Hepatocyte (in vitro differentiated cells): ENCODE data around the gene HECW1. TPM values are rescaled to one million over a fixed set of nuclear protein-coding genes. Genes with fewer than 3 reads are reported as not detected.

Experiments used
- DNase-seq: peaks from one replicate; pipeline ENCODE4 v3.0.0-alpha.2; 2016; ENCODE audit warnings: low spot score
- H2AFZ ChIP-seq: fragments of 200-600 bp; sonication (generic); 2 replicates; pipeline ENCODE4 v1.6.0; 2016; ENCODE audit warnings: antibody characterized with exemption, mild to moderate bottlenecking
- H3K27ac ChIP-seq: fragments of 200-600 bp; sonication (generic); 2 replicates; pipeline ENCODE4 v1.5.1; 2016; ENCODE audit warnings: mild to moderate bottlenecking
- H3K27me3 ChIP-seq: fragments of 200-600 bp; sonication (generic); 2 replicates; pipeline ENCODE4 v1.6.1; 2016
- H3K36me3 ChIP-seq: fragments of 200-600 bp; sonication (generic); replicated peaks from 2 replicates; pipeline ENCODE4 v1.5.1; 2016; ENCODE audit warnings: low read depth; ENCODE audit not compliant: insufficient read depth
- H3K4me1 ChIP-seq: fragments of 200-600 bp; sonication (generic); 2 replicates; pipeline ENCODE4 v1.5.1; 2016; ENCODE audit warnings: mild to moderate bottlenecking, moderate library complexity; ENCODE audit not compliant: insufficient read depth
- H3K4me2 ChIP-seq: fragments of 200-600 bp; sonication (generic); 2 replicates; pipeline ENCODE4 v1.6.0; 2016
- H3K4me3 ChIP-seq: fragments of 200-600 bp; sonication (generic); 2 replicates; pipeline ENCODE4 v1.5.1; 2016; ENCODE audit warnings: mild to moderate bottlenecking
- H3K79me2 ChIP-seq: fragments of 200-600 bp; sonication (generic); 2 replicates; pipeline ENCODE4 v1.6.0; 2017; ENCODE audit warnings: mild to moderate bottlenecking
- H3K9me2 ChIP-seq: fragments of 200-600 bp; sonication (generic); replicated peaks from 2 replicates; pipeline ENCODE4 v1.6.0; 2017; ENCODE audit warnings: mild to moderate bottlenecking; ENCODE audit not compliant: insufficient read depth
- H3K9me3 ChIP-seq: fragments of 200-600 bp; sonication (generic); 2 replicates; pipeline ENCODE4 v1.5.1; 2016; ENCODE audit warnings: low read depth, mild to moderate bottlenecking
- H4K20me1 ChIP-seq: fragments of 200-600 bp; sonication (generic); 2 replicates; pipeline ENCODE4 v1.6.0; 2016; ENCODE audit warnings: mild to moderate bottlenecking; ENCODE audit not compliant: insufficient read depth, poor library complexity, severe bottlenecking
- CTCF ChIP-seq: fragments of 200-600 bp; sonication (generic); IDR thresholded peaks from 2 replicates; pipeline ENCODE4 v1.5.1; 2016; ENCODE audit warnings: antibody characterized with exemption, mild to moderate bottlenecking; ENCODE audit not compliant: poor library complexity
- EZH2 ChIP-seq: fragments of 200-600 bp; sonication (generic); IDR thresholded peaks from 2 replicates; pipeline ENCODE4 v1.6.1; 2016; ENCODE audit warnings: antibody characterized with exemption, mild to moderate bottlenecking, borderline replicate concordance
- EZH2phosphoT487 ChIP-seq: fragments of 200-600 bp; sonication (generic); IDR thresholded peaks from one replicate; pipeline ENCODE4 v1.6.1; 2018; ENCODE audit warnings: antibody characterized with exemption, mild to moderate bottlenecking, low read depth, moderate library complexity; ENCODE audit not compliant: unreplicated experiment, severe bottlenecking
- WGBS: methylation state at CpG from one replicate; pipeline ENCODE4 v1.1.6; 2016; ENCODE audit warnings: low lambda C conversion rate; ENCODE audit errors: missing lambda C conversion rate; 5-methylcytosine and 5-hydroxymethylcytosine counted together
- polyA plus RNA-seq: library from polyadenylated mRNA; unstranded; fragments of >200 nt; fragmentation: Nextera tagmentation; extraction: Ambion mirVana; gene quantifications from 2 replicates; pipeline ENCODE4 v1.2.1, GENCODE V29; 2016
- total RNA-seq: library from RNA; depleted of rRNA; stranded (reverse); fragments of >200 nt; gene quantifications from 2 replicates; pipeline ENCODE4 v1.2.3, GENCODE V29; 2014

Gene HECW1
- total and polyA plus RNA-seq, 2 experiments from 2014 or later: 1.5 to 7.6 TPM

- no peak for TF ChIP-seq CTCF
- no peak for TF ChIP-seq EZH2
- TF ChIP-seq EZH2phosphoT487: no peak
- DNase-seq: no peak
- WGBS: 67% methylated on average over 5 of the region's 5 CpGs
- no peak overlapping the region for H3K4me3 ChIP-seq
- H2AFZ ChIP-seq: no peak overlapping the region
- no peaks in the 10 kb centered on the region for H3K9me3 ChIP-seq
- H3K9me2 ChIP-seq: no peaks in the 10 kb centered on the region
- no peaks in the 10 kb centered on the region for H3K27me3 ChIP-seq
- no peaks in the 10 kb centered on the region for H3K4me1 ChIP-seq
- H3K36me3 ChIP-seq: no peaks in the 10 kb centered on the region
- no peaks in the 10 kb centered on the region for H3K79me2 ChIP-seq
- H3K4me2 ChIP-seq: no peak overlapping the region
- no peak overlapping the region for H3K27ac ChIP-seq
- H4K20me1 ChIP-seq: no peaks in the 10 kb centered on the region
These were observed 294.5 kb downstream of the HECW1 start for GRCh38 chr7:43406961-43407360.

DNA sequence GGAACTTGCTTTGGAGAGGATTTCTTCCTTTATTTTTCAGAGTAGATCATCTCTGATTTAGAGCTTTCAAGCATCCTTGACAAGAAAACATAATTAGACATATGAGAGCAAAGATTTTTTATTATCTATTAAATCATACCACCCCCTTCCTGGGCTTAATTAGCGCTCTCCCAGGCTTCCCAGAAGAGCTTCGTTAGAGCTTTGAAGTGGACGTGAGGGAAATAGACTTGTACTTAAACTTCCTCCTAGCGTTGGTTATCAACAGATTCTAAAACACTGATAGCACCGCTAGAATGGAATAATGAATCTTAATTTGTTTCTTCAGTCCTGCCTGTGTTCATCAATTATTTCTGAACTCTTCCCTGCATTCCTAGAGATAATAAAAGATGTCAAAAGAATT lies 296.5 kb downstream of the HECW1 start:
- WGBS: 69% methylated on average over 5 of the region's 5 CpGs

DNA sequence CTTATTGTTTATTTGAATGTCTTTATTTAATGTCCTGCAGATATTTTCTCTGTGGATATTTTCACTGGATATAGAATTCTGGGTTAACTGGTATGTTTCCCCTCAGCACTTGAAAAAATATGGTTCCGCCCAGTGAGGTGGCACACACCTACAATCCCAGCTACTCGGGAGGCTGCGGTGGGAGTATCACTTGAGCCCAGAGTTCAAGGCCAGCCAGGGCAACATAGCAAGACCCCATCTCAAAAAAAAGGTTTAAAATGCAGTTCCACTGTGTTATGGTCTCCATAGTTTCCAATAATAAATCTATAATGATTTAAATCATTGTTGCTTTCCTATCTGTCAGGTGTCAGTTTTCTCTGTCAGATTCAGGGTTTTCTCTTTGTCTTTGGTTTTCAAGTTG lies 305.0 kb downstream of the HECW1 start:
- Histone ChIP-seq H3K4me1 (no peaks in the 10 kb centered on the region), H3K27me3 (no peaks in the 10 kb centered on the region), H3K27ac (no peak overlapping the region), H3K79me2 (no peaks in the 10 kb centered on the region), H2AFZ (no peak overlapping the region), H4K20me1 (no peaks in the 10 kb centered on the region), H3K36me3 (no peaks in the 10 kb centered on the region), H3K9me3 (no peaks in the 10 kb centered on the region), H3K4me3 (no peak overlapping the region), H3K4me2 (no peak overlapping the region), H3K9me2 (no peaks in the 10 kb centered on the region)
- TF ChIP-seq CTCF (no peak), EZH2phosphoT487 (no peak), EZH2 (no peak)
- no peak for DNase-seq
- 98% methylated on average over 3 of the region's 3 CpGs for WGBS

More for the DNA sequence above, 296.5 kb downstream of the HECW1 start:
- Histone ChIP-seq H3K4me1 (no peaks in the 10 kb centered on the region), H3K27me3 (no peaks in the 10 kb centered on the region), H4K20me1 (no peaks in the 10 kb centered on the region), H2AFZ (no peak overlapping the region), H3K4me2 (no peak overlapping the region), H3K4me3 (no peak overlapping the region), H3K36me3 (no peaks in the 10 kb centered on the region), H3K9me3 (no peaks in the 10 kb centered on the region), H3K27ac (no peak overlapping the region), H3K79me2 (no peaks in the 10 kb centered on the region), H3K9me2 (no peaks in the 10 kb centered on the region)
- no peak for DNase-seq
- TF ChIP-seq EZH2 (no peak), CTCF (no peak), EZH2phosphoT487 (no peak)

DNA sequence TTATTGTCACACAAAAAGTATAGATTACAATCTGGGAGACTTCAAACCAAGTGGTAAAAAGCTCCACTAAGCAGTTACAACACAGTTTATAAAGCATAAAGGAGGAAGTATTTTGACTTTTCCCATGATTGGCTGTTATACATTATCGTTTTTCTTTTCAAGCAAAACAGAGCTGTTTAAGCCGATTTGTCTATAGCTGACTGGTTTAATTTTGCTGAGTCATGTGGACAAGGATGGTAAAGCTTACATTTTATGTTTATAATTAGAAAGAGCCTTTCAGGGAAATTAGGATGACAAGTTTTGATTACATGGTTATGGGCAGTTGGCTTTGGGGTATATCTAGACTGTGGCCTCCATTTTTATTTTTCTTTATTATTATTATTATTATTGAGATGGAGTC lies 318.0 kb downstream of the HECW1 start:
- H2AFZ ChIP-seq: no peak overlapping the region

More for the DNA sequence above, 318.0 kb downstream of the HECW1 start:
- Histone ChIP-seq H3K27me3 (no peaks in the 10 kb centered on the region), H3K4me1 (no peaks in the 10 kb centered on the region), H3K79me2 (no peaks in the 10 kb centered on the region), H3K9me3 (no peaks in the 10 kb centered on the region), H4K20me1 (no peaks in the 10 kb centered on the region), H3K36me3 (no peaks in the 10 kb centered on the region), H3K4me2 (no peak overlapping the region), H3K4me3 (no peak overlapping the region), H3K9me2 (no peaks in the 10 kb centered on the region), H3K27ac (no peak overlapping the region)
- WGBS: 62% methylated on average over 2 of the region's 2 CpGs
- no peak for DNase-seq
- TF ChIP-seq EZH2: no peak
- no peak for TF ChIP-seq EZH2phosphoT487
- no peak for TF ChIP-seq CTCF
